Left lobe of liver (tissue), 2 donors: ENCODE results near the gene HIPK3. TPM values are rescaled to one million over a fixed set of nuclear protein-coding genes. Genes with fewer than 3 reads are reported as not detected.

Experiments used
- ATAC-seq: fragments of 200-7000 bp; cut with Tn5 transposase; one replicate; pipeline ENCODE4 v1.9.1; 2020; ENCODE audit warnings: mild to moderate bottlenecking, moderate library complexity
- DNase-seq: peaks from one replicate; pipeline ENCODE4 v3.0.0-alpha.2; 2020; ENCODE audit warnings: low spot score
- total RNA-seq: library from RNA; stranded (reverse); gene quantifications from one replicate; pipeline ENCODE4 v1.2.1, GENCODE V29; 2021
- donor health status: DM: no; HTN: no; CAD: no; lungs with moderate emphysema.
- donor health status: DM: no; HTN: yes; CAD: no.

The HIPK3 gene
- total RNA-seq, 1 donor from 2014 or later, result 34.9 TPM

- no peak for ATAC-seq
These were observed 130.8 kb downstream of the HIPK3 start for GRCh38 chr11:33387996-33388395.

GRCh38 chr11:33388793-33389525 lies 131.8 kb downstream of the HIPK3 start:
- no peak for ATAC-seq
- DNase-seq, result no peak

More at GRCh38 chr11:33387996-33388395, 130.8 kb downstream of the HIPK3 start:
- no peak for DNase-seq

- DNase-seq, result no peak
- no peak for ATAC-seq
These were observed 132.5 kb downstream of the HIPK3 start for GRCh38 chr11:33389635-33390034.

- DNase-seq, result no peak
- no peak for ATAC-seq
These were observed 134.0 kb downstream of the HIPK3 start for GRCh38 chr11:33390944-33391892.

GRCh38 chr11:33391893-33392251 lies 134.7 kb downstream of the HIPK3 start:
- ATAC-seq, result no peak
- DNase-seq, result no peak

GRCh38 chr11:33394431-33395109 lies 137.4 kb downstream of the HIPK3 start:
- ATAC-seq, result no peak
- DNase-seq, result no peak

- DNase-seq (no peak), ATAC-seq (no peak)
These were observed 139.2 kb downstream of the HIPK3 start for GRCh38 chr11:33396361-33396760.

- ATAC-seq, result no peak
These were observed 142.2 kb downstream of the HIPK3 start for GRCh38 chr11:33399421-33399820.

GRCh38 chr11:33402066-33402465 lies 144.9 kb downstream of the HIPK3 start:
- no peak for DNase-seq
- no peak for ATAC-seq

More at GRCh38 chr11:33399421-33399820, 142.2 kb downstream of the HIPK3 start:
- no peak for DNase-seq

- DNase-seq, result no peak
- ATAC-seq, result no peak
These were observed 146.2 kb downstream of the HIPK3 start for GRCh38 chr11:33403344-33403743.

- no peak for DNase-seq
- ATAC-seq, result no peak
These were observed 148.8 kb downstream of the HIPK3 start for GRCh38 chr11:33405834-33406602.

Other genes with a start within 250 kb of the HIPK3 start
- 26.1 TPM for gene DEPDC7, start 241.5 kb upstream of the HIPK3 start, total RNA-seq
- gene TCP11L1, start 217.8 kb upstream of the HIPK3 start, total RNA-seq, result 4.2 TPM
- 9.9 TPM for gene CSTF3, start 95.9 kb upstream of the HIPK3 start, total RNA-seq
- gene KIAA1549L, start 118.7 kb downstream of the HIPK3 start, total RNA-seq, result 0.03 TPM